ENCODE results near the gene OPALIN. TPM values are rescaled to one million over a fixed set of nuclear protein-coding genes. Genes with fewer than 3 reads are reported as not detected.

Gene OPALIN
- total RNA-seq, 4 donors from 2014 or later: not detected

GRCh38 chr10:96376483-96376882, 17.7 kb upstream of the OPALIN start:
- no peak overlapping the region for H3K4me3 ChIP-seq
- H3K27ac ChIP-seq (replicated peaks in 1 of 4): no peak overlapping the region
- no peak for DNase-seq (ENCODE audit: extremely low spot score)
- H3K27me3 ChIP-seq: no peaks in the 10 kb centered on the region
- intact Hi-C loops (cut with DNase I): loop anchor here (5.0 to 10.0 kb wide), 3 partner anchors 136 to 648 kb away; partner anchors contain the start of genes LCOR and TLL2
- TF ChIP-seq EP300 (IDR thresholded peaks at IDR 0.05): no peak
- no peak for TF ChIP-seq CTCF (IDR thresholded peaks at IDR 0.05)
- no peak for TF ChIP-seq POLR2A (IDR thresholded peaks at IDR 0.05; ENCODE audit: low read depth)
- no peak for TF ChIP-seq POLR2AphosphoS5 (IDR thresholded peaks at IDR 0.05)
- H3K9me3 ChIP-seq: no peaks in the 10 kb centered on the region
- WGBS: 71% methylated on average over 7 of the region's 7 CpGs
- no peaks in the 10 kb centered on the region for H3K36me3 ChIP-seq
- peaks cover 7 to 34% (median 31%) of the 10 kb centered on the region in 4 donors for H3K4me1 ChIP-seq

- peak in 1 of 2 donors; percentile 67 for TF ChIP-seq POLR2AphosphoS5 (IDR thresholded peaks at IDR 0.05)
- no peak for TF ChIP-seq POLR2A (IDR thresholded peaks at IDR 0.05; ENCODE audit: low read depth)
- peak in 2 of 3 experiments; percentile 97 for TF ChIP-seq CTCF (IDR thresholded peaks at IDR 0.05)
- no peak for TF ChIP-seq EP300 (IDR thresholded peaks at IDR 0.05)
- Histone ChIP-seq H3K4me3 (peak overlapping the region; percentile 49 to 60 (median 50)), H3K27ac (replicated peaks in 1 of 4) (no peak overlapping the region), H3K4me1 (peaks cover 7 to 34% (median 32%) of the 10 kb centered on the region in 4 donors), H3K36me3 (no peaks in the 10 kb centered on the region), H3K9me3 (no peaks in the 10 kb centered on the region), H3K27me3 (no peaks in the 10 kb centered on the region)
- WGBS: 12% methylated on average over 27 of the region's 36 CpGs
- intact Hi-C loops (cut with DNase I): loop anchor here (5.0 to 10.0 kb wide), 3 partner anchors 137 to 650 kb away; partner anchors contain the start of genes LCOR and TLL2
- DNase-seq (ENCODE audit: extremely low spot score): peak; percentile 94
Measured at GRCh38 chr10:96374985-96375830, 16.4 kb upstream of the OPALIN start.

GRCh38 chr10:96374639-96374984, 15.8 kb upstream of the OPALIN start:
- H3K27ac ChIP-seq (replicated peaks in 1 of 4): no peak overlapping the region
- intact Hi-C loops (cut with DNase I): loop anchor here (10.0 kb wide), 1 partner anchor 650 kb away; no protein-coding TSS in a partner anchor

GRCh38 chr10:96374004-96374403, 15.2 kb upstream of the OPALIN start:
- H3K9me3 ChIP-seq: no peaks in the 10 kb centered on the region
- no peak overlapping the region for H3K27ac ChIP-seq (replicated peaks in 1 of 4)
- H3K4me1 ChIP-seq: peaks cover 7 to 31% (median 30%) of the 10 kb centered on the region in 4 donors
- no peaks in the 10 kb centered on the region for H3K27me3 ChIP-seq
- no peaks in the 10 kb centered on the region for H3K36me3 ChIP-seq
- intact Hi-C loops (cut with DNase I): loop anchor here (10.0 kb wide), 1 partner anchor 651 kb away; no protein-coding TSS in a partner anchor
- H3K4me3 ChIP-seq: no peak overlapping the region
- 84% methylated on average over 5 of the region's 5 CpGs for WGBS
- no peak for DNase-seq (ENCODE audit: extremely low spot score)
- no peak for TF ChIP-seq EP300 (IDR thresholded peaks at IDR 0.05)
- TF ChIP-seq POLR2AphosphoS5 (IDR thresholded peaks at IDR 0.05): no peak
- TF ChIP-seq POLR2A (IDR thresholded peaks at IDR 0.05; ENCODE audit: low read depth): no peak
- TF ChIP-seq CTCF (IDR thresholded peaks at IDR 0.05): no peak

More at GRCh38 chr10:96374639-96374984, 15.8 kb upstream of the OPALIN start:
- 34% methylated on average over 8 of the region's 9 CpGs for WGBS
- H3K9me3 ChIP-seq: no peaks in the 10 kb centered on the region
- H3K27me3 ChIP-seq: no peaks in the 10 kb centered on the region
- H3K4me3 ChIP-seq: peak overlapping the region; percentile 49 to 60 (median 50)
- H3K36me3 ChIP-seq: no peaks in the 10 kb centered on the region
- TF ChIP-seq POLR2AphosphoS5 (IDR thresholded peaks at IDR 0.05) (no peak), POLR2A (IDR thresholded peaks at IDR 0.05; ENCODE audit: low read depth) (no peak), EP300 (IDR thresholded peaks at IDR 0.05) (no peak), CTCF (IDR thresholded peaks at IDR 0.05) (no peak)
- DNase-seq (ENCODE audit: extremely low spot score): no peak
- peaks cover 7 to 34% (median 32%) of the 10 kb centered on the region in 4 donors for H3K4me1 ChIP-seq

Measured in esophagus muscularis mucosa (tissue), 4 donors.